Body of pancreas (tissue), 4 donors: Measurements from ENCODE around the gene EBP. TPM values are rescaled to one million over a fixed set of nuclear protein-coding genes. Genes with fewer than 3 reads are reported as not detected.
"Not testable (repeated sequence)": the region's sequence is repeated elsewhere in the genome, so short reads cannot be mapped to it uniquely, and the experiment has no call there.

Source experiments
- ATAC-seq: fragments of 150-250 bp; one replicate; pipeline ENCODE4 v1.9.1; 2016
- DNase-seq, 4 donors: peaks; one replicate each; pipeline ENCODE4 v3.0.0-alpha.2; 2019
- H3K27ac ChIP-seq, 4 donors: fragments of 200-600 bp; sonication (generic); 1 replicate in 3 of 4; 2 replicates in 1 of 4; pipeline versions ENCODE4 v1.5.1 to v1.6.1; 2016 to 2019; ENCODE audit warnings: mild to moderate bottlenecking in 1 of 4, mixed read lengths in 1 of 4, moderate library complexity in 1 of 4
- H3K27me3 ChIP-seq, 2 donors: fragments of 200-600 bp; sonication (generic); one replicate each; pipeline ENCODE4 v1.6.0; 2016; ENCODE audit warnings: mild to moderate bottlenecking in 1 of 2
- H3K36me3 ChIP-seq, 2 donors: fragments of 200-600 bp; sonication (generic); replicated peaks in 1 of 2; 2 replicates each; pipeline ENCODE4 v1.5.1; 2016; ENCODE audit warnings: low read depth in 2 of 2; ENCODE audit not compliant: insufficient read depth in 1 of 2
- H3K4me1 ChIP-seq: fragments of 200-600 bp; sonication (generic); one replicate; pipeline ENCODE4 v1.6.0; 2016
- H3K4me3 ChIP-seq, 2 donors: fragments of 200-600 bp; sonication (generic); 1 replicate in 1 of 2; 2 replicates in 1 of 2; pipeline ENCODE4 v1.5.1; 2016 to 2019
- H3K9me3 ChIP-seq, 3 donors: fragments of 200-600 bp; sonication (generic); 1 replicate in 2 of 3; 2 replicates in 1 of 3; pipeline ENCODE4 v1.5.1; 2016
- CTCF ChIP-seq, 7 experiments: fragments of 450-650 bp in 4 of 7; fragments of 200-600 bp in 3 of 7; sonication (generic) in 3 of 7; IDR thresholded peaks; one replicate each; pipeline ENCODE4 v1.5.1; 2016 to 2019; ENCODE audit warnings: antibody characterized with exemption in 7 of 7
- POLR2A ChIP-seq, 3 donors: fragments of 450-650 bp; IDR thresholded peaks; one replicate each; pipeline ENCODE4 v1.6.1; 2016; ENCODE audit warnings: antibody characterized with exemption in 3 of 3, mild to moderate bottlenecking in 2 of 3
- WGBS, 2 donors: methylation state at CpG; one replicate each; pipeline ENCODE4 v1.1.5; 2017; 5-methylcytosine and 5-hydroxymethylcytosine counted together
- intact Hi-C: fragments of 100-400 bp; cut with DNase I; formaldehyde crosslinking; loops from one replicate; pipeline ENCODE4 v1.15.1; 2023
- total RNA-seq, 2 donors: library from RNA; depleted of rRNA; stranded (reverse); fragments of >200 nt; gene quantifications; one replicate each; pipeline ENCODE4 v1.1.0, GENCODE V29; 2016

EBP gene
- total RNA-seq, 2 donors from 2014 or later, result 14.8 to 19.7 TPM

- TF ChIP-seq CTCF (IDR thresholded peaks at IDR 0.05), result no peak
- 54 to 59% methylated on average over 2 to 3 of the region's 3 CpGs for WGBS, 2 donors
- Histone ChIP-seq H3K36me3 (peaks cover 0 to 2% of the 10 kb centered on the region in 2 donors), H3K27me3 (no peaks in the 10 kb centered on the region), H3K4me3 (no peak overlapping the region), H3K9me3 (no peaks in the 10 kb centered on the region), H3K4me1 (peaks cover 11% of the 10 kb centered on the region), H3K27ac (no peak overlapping the region)
- no peak for DNase-seq
- intact Hi-C loops, result no loop called here
- no peak for ATAC-seq
These were observed 27.3 kb downstream of the EBP start for GRCh38 chrX:48548871-48549270.

GRCh38 chrX:48555731-48556325 is 34.2 kb downstream of the EBP start:
- intact Hi-C loops, result not testable (repeated sequence)

GRCh38 chrX:48558271-48558670 is 36.7 kb downstream of the EBP start:
- H3K4me3 ChIP-seq, result no peak overlapping the region
- peaks cover 0 to 4% of the 10 kb centered on the region in 2 donors for H3K36me3 ChIP-seq
- no peak for TF ChIP-seq POLR2A (IDR thresholded peaks at IDR 0.05)
- TF ChIP-seq CTCF (IDR thresholded peaks at IDR 0.05), result no peak
- H3K9me3 ChIP-seq, result no peaks in the 10 kb centered on the region
- H3K27me3 ChIP-seq, result no peaks in the 10 kb centered on the region
- DNase-seq (no peak), ATAC-seq (peak; percentile 42)
- no peak overlapping the region for H3K27ac ChIP-seq
- no peaks in the 10 kb centered on the region for H3K4me1 ChIP-seq
- 76 to 85% methylated on average over 4 of the region's 4 CpGs for WGBS, 2 donors
- intact Hi-C loops, result no loop called here

More at GRCh38 chrX:48555731-48556325, 34.2 kb downstream of the EBP start:
- 87 to 94% methylated on average over 6 to 9 of the region's 9 CpGs for WGBS, 2 donors
- H3K36me3 ChIP-seq, ATAC-seq, DNase-seq, H3K4me3 ChIP-seq, H3K27me3 ChIP-seq, H3K27ac ChIP-seq, H3K4me1 ChIP-seq, H3K9me3 ChIP-seq: not testable (repeated sequence)

GRCh38 chrX:48559636-48560035 is 38.0 kb downstream of the EBP start:
- Histone ChIP-seq H3K4me3 (no peak overlapping the region), H3K36me3 (peaks cover 0 to 4% of the 10 kb centered on the region in 2 donors), H3K27me3 (no peaks in the 10 kb centered on the region), H3K9me3 (no peaks in the 10 kb centered on the region), H3K4me1 (no peaks in the 10 kb centered on the region), H3K27ac (no peak overlapping the region)
- intact Hi-C loops, result no loop called here
- ATAC-seq, result no peak
- WGBS, 2 donors, result 94% methylated on average over 3 to 14 of the region's 24 CpGs
- TF ChIP-seq CTCF (IDR thresholded peaks at IDR 0.05), result no peak
- TF ChIP-seq POLR2A (IDR thresholded peaks at IDR 0.05), result no peak
- no peak for DNase-seq

- Histone ChIP-seq H3K4me3 (no peak overlapping the region), H3K4me1 (no peaks in the 10 kb centered on the region), H3K27me3 (no peaks in the 10 kb centered on the region), H3K36me3 (peaks cover 0 to 4% of the 10 kb centered on the region in 2 donors), H3K9me3 (no peaks in the 10 kb centered on the region), H3K27ac (no peak overlapping the region)
- intact Hi-C loops, result no loop called here
- no peak for TF ChIP-seq POLR2A (IDR thresholded peaks at IDR 0.05)
- no peak for TF ChIP-seq CTCF (IDR thresholded peaks at IDR 0.05)
- no peak for DNase-seq
- WGBS, 2 donors, result 87 to 95% methylated on average over 3 of the region's 14 CpGs
- no peak for ATAC-seq
These were observed 38.4 kb downstream of the EBP start for GRCh38 chrX:48560056-48560455.
